ENCODE data around the gene SGCB. TPM values are rescaled to one million over a fixed set of nuclear protein-coding genes. Genes with fewer than 3 reads are reported as not detected.

The SGCB gene
- total RNA-seq, 2 experiments from 2014 or later = 14.1 to 14.4 TPM

Other genes starting within 250 kb of the SGCB start
- 10 to 100 TPM; 33.9 to 34.4 TPM for gene DCUN1D4, start 195.1 kb downstream of the SGCB start, total RNA-seq
- under 1 TPM in 1 of 2 experiments, not detected in 1; 0.10 TPM for gene LRRC66, start 17.9 kb downstream of the SGCB start, total RNA-seq
- under 1 TPM; 0.19 to 0.40 TPM for gene SPATA18, start 13.0 kb upstream of the SGCB start, total RNA-seq